Caco-2 (cell line): Measurements from ENCODE around the gene XCL1. TPM values are rescaled to one million over a fixed set of nuclear protein-coding genes. Genes with fewer than 3 reads are reported as not detected.

Source experiments
- BruUV-seq: library from RNA; stranded (reverse); fragments of 400-500 nt; replicated peaks from 2 replicates; lab custom pipeline; 2021; lab: Mats Ljungman, UMichigan
- CTCF ChIA-PET: fragments of 300-600 bp; sonication (Branson Sonifier 250); formaldehyde crosslinking; loops from one replicate; lab custom pipeline; 2022; ENCODE audit warnings: antibody characterized with exemption; lab: Charles Lee
- POLR2A ChIA-PET: fragments of 300-600 bp; sonication (Branson Sonifier 250); formaldehyde crosslinking; loops from one replicate; lab custom pipeline; 2022; ENCODE audit warnings: antibody characterized with exemption; lab: Charles Lee
- DNase-seq, 2 experiments: peaks; one replicate each; pipeline versions ENCODE4 v3.0.0 to v3.0.0-alpha.2; 2020 to 2022
- H3K27me3 ChIP-seq: replicated peaks from 2 replicates; pipeline ENCODE4 v1.6.0; 2011; ENCODE audit warnings: low read length; ENCODE audit not compliant: control insufficient read depth, insufficient read depth
- H3K36me3 ChIP-seq: 2 replicates; pipeline ENCODE4 v1.5.1; 2011; ENCODE audit warnings: low read length; ENCODE audit not compliant: control insufficient read depth, insufficient read depth
- H3K4me1 ChIP-seq: fragments of 250-450 bp; sonication (Bioruptor Pico); 2 replicates; pipeline ENCODE4 v1.5.1; 2020; ENCODE audit warnings: mild to moderate bottlenecking
- H3K4me3 ChIP-seq: 2 replicates; pipeline ENCODE4 v1.5.1; 2011; ENCODE audit warnings: low read depth, mild to moderate bottlenecking, control low read depth, low read length
- H3K9me3 ChIP-seq: fragments of 250-450 bp; sonication (Bioruptor Pico); 2 replicates; pipeline ENCODE4 v1.5.1; 2020; ENCODE audit warnings: mild to moderate bottlenecking, moderate library complexity
- H3K27ac Mint-ChIP-seq: one replicate; pipeline ENCODE4 v1.8.0; 2022; ENCODE audit warnings: mixed read lengths; ENCODE audit not compliant: unreplicated experiment
- H3K27me3 Mint-ChIP-seq: one replicate; pipeline ENCODE4 v1.8.0; 2022; ENCODE audit warnings: mixed read lengths; ENCODE audit not compliant: insufficient read depth, unreplicated experiment
- H3K36me3 Mint-ChIP-seq: one replicate; pipeline ENCODE4 v1.8.0; 2022; ENCODE audit warnings: mild to moderate bottlenecking, mixed read lengths; ENCODE audit not compliant: insufficient read depth, unreplicated experiment
- H3K4me1 Mint-ChIP-seq: one replicate; pipeline ENCODE4 v1.8.0; 2022; ENCODE audit warnings: low read depth, mixed read lengths; ENCODE audit not compliant: unreplicated experiment
- H3K4me3 Mint-ChIP-seq: one replicate; pipeline ENCODE4 v1.8.0; 2022; ENCODE audit warnings: mild to moderate bottlenecking, moderate library complexity, mixed read lengths; ENCODE audit not compliant: unreplicated experiment
- H3K9me3 Mint-ChIP-seq: one replicate; pipeline ENCODE4 v1.8.0; 2022; ENCODE audit warnings: mixed read lengths; ENCODE audit not compliant: unreplicated experiment
- CTCF ChIP-seq, 2 experiments: fragments of 200-600 bp in 1 of 2; IDR thresholded peaks; 1 replicate in 1 of 2; 2 replicates in 1 of 2; pipeline versions ENCODE4 v1.5.1 to v1.8.0; 2011 to 2022; ENCODE audit warnings: antibody characterized with exemption in 1 of 2, control low read depth in 1 of 2, inconsistent platforms in 1 of 2, low read depth in 1 of 2, low read length in 1 of 2, mild to moderate bottlenecking in 1 of 2, moderate library complexity in 1 of 2; ENCODE audit not compliant: insufficient read depth in 1 of 2, severe bottlenecking in 1 of 2, unreplicated experiment in 1 of 2
- intact Hi-C: fragments of 100-400 bp; cut with micrococcal nuclease; formaldehyde crosslinking; loops from one replicate; pipeline ENCODE4 v1.10.0; 2022; ENCODE audit not compliant: unreplicated experiment
- total RNA-seq: library from RNA; stranded (reverse); gene quantifications from 2 replicates; pipeline ENCODE4 v1.2.3, GENCODE V29; 2022

The XCL1 gene
- total RNA-seq, 1 experiment from 2014 or later = 3.4 TPM

- peaks cover 1% of the 10 kb centered on the region for H3K4me1 Mint-ChIP-seq
- ChIA-PET POLR2A (no interaction called here), CTCF (no interaction called here)
- H3K36me3 Mint-ChIP-seq = no peaks in the 10 kb centered on the region
- no peak for DNase-seq
- H3K27me3 Mint-ChIP-seq = no peaks in the 10 kb centered on the region
- no peaks in the 10 kb centered on the region for H3K27me3 ChIP-seq
- no peak overlapping the region for H3K4me3 Mint-ChIP-seq
- H3K4me1 ChIP-seq = peaks cover 9% of the 10 kb centered on the region; the same call in 1 of the 2 replicates
- no peak overlapping the region for H3K4me3 ChIP-seq
- BruUV-seq = no TSS peak
- intact Hi-C loops = no loop called here
- no peak overlapping the region for H3K27ac Mint-ChIP-seq
- TF ChIP-seq CTCF (IDR thresholded peaks at IDR 0.05; ENCODE audit: insufficient read depth in 1 of 2, low read depth in 1 of 2, low read length in 1 of 2, severe bottlenecking in 1 of 2, unreplicated experiment in 1 of 2) = no peak
- no peaks in the 10 kb centered on the region for H3K36me3 ChIP-seq
- no peaks in the 10 kb centered on the region for H3K9me3 ChIP-seq
- H3K9me3 Mint-ChIP-seq = no peaks in the 10 kb centered on the region
Measured at GRCh38 chr1:168623831-168624230, 47.4 kb downstream of the XCL1 start.

- H3K27me3 ChIP-seq = no peaks in the 10 kb centered on the region
- Mint-ChIP-seq H3K27ac (no peak overlapping the region), H3K4me1 (peaks cover 7% of the 10 kb centered on the region), H3K9me3 (peaks cover 12% of the 10 kb centered on the region), H3K27me3 (no peaks in the 10 kb centered on the region), H3K36me3 (no peaks in the 10 kb centered on the region), H3K4me3 (no peak overlapping the region)
- no peaks in the 10 kb centered on the region for H3K9me3 ChIP-seq
- peaks cover 4% of the 10 kb centered on the region; the same call in 1 of the 2 replicates for H3K4me1 ChIP-seq
- CTCF ChIA-PET = interaction anchor here (1.5 kb wide), 1 partner anchor 11 kb away, joined by 3 read pairs; no protein-coding TSS in a partner anchor
- no peaks in the 10 kb centered on the region for H3K36me3 ChIP-seq
- POLR2A ChIA-PET = no interaction called here
- intact Hi-C loops = no loop called here
- no TSS peak for BruUV-seq
- TF ChIP-seq CTCF (IDR thresholded peaks at IDR 0.05; ENCODE audit: insufficient read depth in 1 of 2, low read depth in 1 of 2, low read length in 1 of 2, severe bottlenecking in 1 of 2, unreplicated experiment in 1 of 2) = no peak
- no peak overlapping the region for H3K4me3 ChIP-seq
- no peak for DNase-seq
Measured at GRCh38 chr1:168626326-168626725, 49.9 kb downstream of the XCL1 start.

GRCh38 chr1:168627370-168627769, 51.0 kb downstream of the XCL1 start:
- intact Hi-C loops = no loop called here

More at GRCh38 chr1:168627370-168627769, 51.0 kb downstream of the XCL1 start:
- H3K4me1 ChIP-seq = no peaks in the 10 kb centered on the region
- no peaks in the 10 kb centered on the region for H3K27me3 Mint-ChIP-seq
- H3K9me3 Mint-ChIP-seq = peaks cover 12% of the 10 kb centered on the region
- no peaks in the 10 kb centered on the region for H3K36me3 Mint-ChIP-seq
- H3K27ac Mint-ChIP-seq = no peak overlapping the region
- H3K27me3 ChIP-seq = no peaks in the 10 kb centered on the region
- H3K9me3 ChIP-seq = no peaks in the 10 kb centered on the region
- H3K36me3 ChIP-seq = no peaks in the 10 kb centered on the region
- POLR2A ChIA-PET = no interaction called here
- no peak overlapping the region for H3K4me3 ChIP-seq
- no TSS peak for BruUV-seq
- no peak for DNase-seq
- peaks cover 13% of the 10 kb centered on the region for H3K4me1 Mint-ChIP-seq
- no peak for TF ChIP-seq CTCF (IDR thresholded peaks at IDR 0.05; ENCODE audit: insufficient read depth in 1 of 2, low read depth in 1 of 2, low read length in 1 of 2, severe bottlenecking in 1 of 2, unreplicated experiment in 1 of 2)
- CTCF ChIA-PET = no interaction called here
- no peak overlapping the region for H3K4me3 Mint-ChIP-seq
